Mammary epithelial cell (primary cell): ENCODE measurements around the gene WNT7A.

Experiments
- CTCF ChIP-seq, 2 donors: IDR thresholded peaks in 1 of 2; conservative IDR thresholded peaks in 1 of 2; 2 replicates each; pipeline ENCODE4 v1.5.1; 2011 to 2012; ENCODE audit warnings: inconsistent platforms in 2 of 2, low read length in 2 of 2, mild to moderate bottlenecking in 2 of 2, control low read depth in 1 of 2, low read depth in 1 of 2; ENCODE audit not compliant: insufficient read depth in 1 of 2; ENCODE audit errors: extremely low read depth in 1 of 2
- EZH2 ChIP-seq: IDR thresholded peaks from 2 replicates; pipeline ENCODE4 v1.6.1; 2012; ENCODE audit warnings: low read length, inconsistent platforms, borderline replicate concordance

GRCh38 chr3:13767030-13767429, 112.8 kb downstream of the WNT7A start:
- TF ChIP-seq CTCF (conservative IDR thresholded peaks at IDR 0.05 in 1 of 2, IDR thresholded peaks at IDR 0.05 in 1 of 2; ENCODE audit: extremely low read depth in 1 of 2, insufficient read depth in 1 of 2, low read depth in 1 of 2, low read length in 2 of 2) (no peak), EZH2 (no peak)
